ENCODE results near the gene PPDPF. TPM values are rescaled to one million over a fixed set of nuclear protein-coding genes. Genes with fewer than 3 reads are reported as not detected.

Gene PPDPF
- total and polyA plus RNA-seq, 2 donors (not counting 3 experiments of a cell fraction or from before 2014, with no cell fraction given): 52.2 to 219 TPM

DNA sequence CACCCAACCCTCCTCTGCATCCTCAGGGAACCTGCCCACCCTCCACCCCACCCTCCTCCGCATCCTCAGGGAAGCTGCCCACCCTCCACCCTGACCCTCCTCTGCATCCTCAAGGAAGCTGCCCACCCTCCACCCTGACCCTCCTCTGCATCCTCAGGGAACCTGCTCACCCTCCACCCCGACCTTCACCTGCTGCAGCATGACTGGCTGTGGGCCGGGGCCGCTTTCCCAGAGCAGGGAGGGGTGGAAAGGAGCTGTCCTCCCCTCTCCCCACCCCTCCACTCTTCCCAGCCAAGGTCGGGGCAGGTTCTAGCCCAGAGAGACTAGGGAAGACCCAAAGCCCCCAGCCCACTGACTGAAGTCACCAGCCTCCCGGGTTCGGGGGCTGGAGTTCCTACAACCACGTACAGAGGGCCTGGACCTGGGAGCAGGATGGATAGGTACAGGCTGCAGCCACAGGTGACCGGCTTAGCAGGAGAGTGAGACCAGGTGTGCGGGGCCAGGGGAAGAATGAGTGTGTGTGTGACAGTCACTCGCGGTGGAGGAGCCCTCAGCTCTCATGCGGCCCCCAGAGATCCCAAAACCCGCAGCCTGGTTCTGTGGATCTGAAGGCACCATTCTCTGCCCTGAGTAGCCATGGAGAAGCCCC is 33.3 kb upstream of the PPDPF start:
- H3K79me2 ChIP-seq (ENCODE audit: control insufficient read depth, insufficient read depth, low read length): no peaks in the 10 kb centered on the region
- H2AFZ ChIP-seq (ENCODE audit: low read depth, low read length): no peak overlapping the region
- ChIA-PET CTCF (interaction anchor here (1.4 kb wide), 1 partner anchor 9 kb away, joined by 4 read pairs; no protein-coding TSS in a partner anchor), POLR2A (no interaction called here)
- no peaks in the 10 kb centered on the region for H3K9me3 ChIP-seq (replicated peaks; ENCODE audit: control insufficient read depth, insufficient read depth, low read length)
- no peaks in the 10 kb centered on the region for H3K27me3 ChIP-seq (ENCODE audit: control insufficient read depth in 2 of 2, insufficient read depth in 2 of 2, low read length in 2 of 2)
- no peak for DNase-seq (ENCODE audit: low read depth, low spot score)
- H3K9ac ChIP-seq (replicated peaks; ENCODE audit: extremely low read depth, insufficient read depth, low read length): no peak overlapping the region
- intact Hi-C loops (cut with micrococcal nuclease): no loop called here
- dilution Hi-C loops (cut with MboI; ENCODE audit: extremely low pct_ligation_motif_present, low sequenced_read_pairs): no loop called here
- no peak overlapping the region for H3K4me2 ChIP-seq (ENCODE audit: insufficient read depth, low read length)
- no peak overlapping the region for H3K4me3 ChIP-seq (replicated peaks in 1 of 3; ENCODE audit: insufficient read depth in 1 of 3, low read depth in 1 of 3, low read length in 3 of 3)
- BruUV-seq (replicated peaks): no TSS peak
- TF ChIP-seq POLR2A (IDR thresholded peaks at IDR 0.05; ENCODE audit: low read depth, low read length): no peak
- TF ChIP-seq JUN (IDR thresholded peaks at IDR 0.05; ENCODE audit: borderline replicate concordance, insufficient read depth, insufficient read length, low read depth): no peak
- no peak for TF ChIP-seq POLR2AphosphoS5 (IDR thresholded peaks at IDR 0.05; ENCODE audit: insufficient read depth, low read depth, low read length)
- no peak for TF ChIP-seq FOS (IDR thresholded peaks at IDR 0.05; ENCODE audit: borderline replicate concordance, insufficient read depth, low read length)
- H4K20me1 ChIP-seq (replicated peaks; ENCODE audit: control insufficient read depth, extremely low read depth, insufficient read depth, low read length): no peaks in the 10 kb centered on the region
- no peaks in the 10 kb centered on the region for H3K36me3 ChIP-seq (ENCODE audit: control insufficient read depth in 2 of 2, extremely low read depth in 1 of 2, insufficient read depth in 2 of 2, low read length in 2 of 2)
- H3K9me1 ChIP-seq (replicated peaks; ENCODE audit: control insufficient read depth, extremely low read depth, insufficient read depth, low read length): no peaks in the 10 kb centered on the region
- FAIRE-seq: no peak
- H3K4me1 ChIP-seq (ENCODE audit: control insufficient read depth, extremely low read depth, insufficient read depth, low read length): no peaks in the 10 kb centered on the region
- no peak overlapping the region for H3K27ac ChIP-seq (ENCODE audit: insufficient read depth, low read depth, low read length)

DNA sequence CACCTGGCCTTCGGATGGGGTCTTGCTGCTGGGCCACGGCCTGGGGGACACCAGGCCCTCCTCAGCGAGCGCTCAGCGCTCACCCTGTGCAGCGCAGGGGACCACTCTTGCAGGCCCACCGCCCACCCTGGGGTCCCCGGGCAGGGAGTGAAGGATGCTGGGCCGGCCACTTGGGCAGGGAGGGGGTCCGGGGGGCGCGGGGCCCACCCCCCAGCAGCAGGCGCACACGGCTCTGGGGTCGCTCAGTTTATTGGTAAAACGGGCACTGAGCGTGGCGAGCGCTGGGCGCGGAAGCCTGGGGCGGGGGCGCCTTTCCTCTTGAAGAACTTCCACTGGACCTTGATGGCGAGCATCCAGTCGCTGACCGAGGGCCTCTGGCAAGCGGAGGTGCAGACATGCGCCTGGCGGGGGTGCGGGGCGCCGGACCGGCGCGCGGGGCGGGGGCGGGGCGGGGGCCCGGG is 32.8 kb upstream of the PPDPF start:
- no peaks in the 10 kb centered on the region for H3K36me3 ChIP-seq (ENCODE audit: control insufficient read depth in 2 of 2, extremely low read depth in 1 of 2, insufficient read depth in 2 of 2, low read length in 2 of 2)
- no peak overlapping the region for H3K4me2 ChIP-seq (ENCODE audit: insufficient read depth, low read length)
- no peaks in the 10 kb centered on the region for H3K27me3 ChIP-seq (ENCODE audit: control insufficient read depth in 2 of 2, insufficient read depth in 2 of 2, low read length in 2 of 2)
- ChIA-PET POLR2A (no interaction called here), CTCF (interaction anchor here (1.4 kb wide), 1 partner anchor 9 kb away, joined by 4 read pairs; no protein-coding TSS in a partner anchor)
- no peak overlapping the region for H3K4me3 ChIP-seq (replicated peaks in 1 of 3; ENCODE audit: insufficient read depth in 1 of 3, low read depth in 1 of 3, low read length in 3 of 3)
- BruUV-seq (replicated peaks): no TSS peak
- DNase-seq (ENCODE audit: low read depth, low spot score) (no peak), FAIRE-seq (no peak)
- no peaks in the 10 kb centered on the region for H3K79me2 ChIP-seq (ENCODE audit: control insufficient read depth, insufficient read depth, low read length)
- dilution Hi-C loops (cut with MboI; ENCODE audit: extremely low pct_ligation_motif_present, low sequenced_read_pairs) (no loop called here), intact Hi-C loops (cut with micrococcal nuclease) (no loop called here)
- H3K27ac ChIP-seq (ENCODE audit: insufficient read depth, low read depth, low read length): no peak overlapping the region
- no peak overlapping the region for H3K9ac ChIP-seq (replicated peaks; ENCODE audit: extremely low read depth, insufficient read depth, low read length)
- no peak for TF ChIP-seq POLR2A (IDR thresholded peaks at IDR 0.05; ENCODE audit: low read depth, low read length)
- no peak for TF ChIP-seq FOS (IDR thresholded peaks at IDR 0.05; ENCODE audit: borderline replicate concordance, insufficient read depth, low read length)
- no peak for TF ChIP-seq MYC (IDR thresholded peaks at IDR 0.05; ENCODE audit: low read depth, low read length)
- no peak for TF ChIP-seq GATA2 (IDR thresholded peaks at IDR 0.05; ENCODE audit: insufficient read depth, insufficient read length, low read depth, low read length)
- no peak for TF ChIP-seq POLR2AphosphoS5 (IDR thresholded peaks at IDR 0.05; ENCODE audit: insufficient read depth, low read depth, low read length)
- TF ChIP-seq, protein P1, sequence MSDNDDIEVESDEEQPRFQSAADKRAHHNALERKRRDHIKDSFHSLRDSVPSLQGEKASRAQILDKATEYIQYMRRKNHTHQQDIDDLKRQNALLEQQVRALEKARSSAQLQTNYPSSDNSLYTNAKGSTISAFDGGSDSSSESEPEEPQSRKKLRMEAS (IDR thresholded peaks at IDR 0.05; ENCODE audit: insufficient read depth, insufficient read length): no peak
- TF ChIP-seq EZH2 (IDR thresholded peaks at IDR 0.05; ENCODE audit: borderline replicate concordance, low read depth, low read length, severe bottlenecking): no peak
- no peak for TF ChIP-seq JUN (IDR thresholded peaks at IDR 0.05; ENCODE audit: borderline replicate concordance, insufficient read depth, insufficient read length, low read depth)
- TF ChIP-seq, protein P2, sequence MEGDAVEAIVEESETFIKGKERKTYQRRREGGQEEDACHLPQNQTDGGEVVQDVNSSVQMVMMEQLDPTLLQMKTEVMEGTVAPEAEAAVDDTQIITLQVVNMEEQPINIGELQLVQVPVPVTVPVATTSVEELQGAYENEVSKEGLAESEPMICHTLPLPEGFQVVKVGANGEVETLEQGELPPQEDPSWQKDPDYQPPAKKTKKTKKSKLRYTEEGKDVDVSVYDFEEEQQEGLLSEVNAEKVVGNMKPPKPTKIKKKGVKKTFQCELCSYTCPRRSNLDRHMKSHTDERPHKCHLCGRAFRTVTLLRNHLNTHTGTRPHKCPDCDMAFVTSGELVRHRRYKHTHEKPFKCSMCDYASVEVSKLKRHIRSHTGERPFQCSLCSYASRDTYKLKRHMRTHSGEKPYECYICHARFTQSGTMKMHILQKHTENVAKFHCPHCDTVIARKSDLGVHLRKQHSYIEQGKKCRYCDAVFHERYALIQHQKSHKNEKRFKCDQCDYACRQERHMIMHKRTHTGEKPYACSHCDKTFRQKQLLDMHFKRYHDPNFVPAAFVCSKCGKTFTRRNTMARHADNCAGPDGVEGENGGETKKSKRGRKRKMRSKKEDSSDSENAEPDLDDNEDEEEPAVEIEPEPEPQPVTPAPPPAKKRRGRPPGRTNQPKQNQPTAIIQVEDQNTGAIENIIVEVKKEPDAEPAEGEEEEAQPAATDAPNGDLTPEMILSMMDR (IDR thresholded peaks at IDR 0.05; ENCODE audit: extremely low read depth in 1 of 2, insufficient read depth in 1 of 2, low read depth in 1 of 2, low read length in 2 of 2): no peak
- no peaks in the 10 kb centered on the region for H3K9me1 ChIP-seq (replicated peaks; ENCODE audit: control insufficient read depth, extremely low read depth, insufficient read depth, low read length)
- no peaks in the 10 kb centered on the region for H3K9me3 ChIP-seq (replicated peaks; ENCODE audit: control insufficient read depth, insufficient read depth, low read length)
- H4K20me1 ChIP-seq (replicated peaks; ENCODE audit: control insufficient read depth, extremely low read depth, insufficient read depth, low read length): no peaks in the 10 kb centered on the region
- no peak overlapping the region for H2AFZ ChIP-seq (ENCODE audit: low read depth, low read length)
- no peaks in the 10 kb centered on the region for H3K4me1 ChIP-seq (ENCODE audit: control insufficient read depth, extremely low read depth, insufficient read depth, low read length)
